GM18951 (cell line): ENCODE measurements around the gene ZNF18.
A peak's percentile ranks its signal among the peaks of the same experiment; 100 is the strongest.

Source experiments
- POLR2A ChIP-seq: IDR thresholded peaks from 4 replicates; pipeline ENCODE4 v1.6.1; 2011; ENCODE audit warnings: mild to moderate bottlenecking; ENCODE audit not compliant: insufficient read length, insufficient read depth; ENCODE audit errors: extremely low read depth
- in situ Hi-C: fragments of 300-500 bp; cut with MboI; formaldehyde crosslinking; loops from one replicate; pipeline ENCODE4 v1.12.0; 2022; ENCODE audit warnings: low sequenced_read_pairs, mixed read lengths, inconsistent platforms; ENCODE audit not compliant: unreplicated experiment

Gene ZNF18

DNA sequence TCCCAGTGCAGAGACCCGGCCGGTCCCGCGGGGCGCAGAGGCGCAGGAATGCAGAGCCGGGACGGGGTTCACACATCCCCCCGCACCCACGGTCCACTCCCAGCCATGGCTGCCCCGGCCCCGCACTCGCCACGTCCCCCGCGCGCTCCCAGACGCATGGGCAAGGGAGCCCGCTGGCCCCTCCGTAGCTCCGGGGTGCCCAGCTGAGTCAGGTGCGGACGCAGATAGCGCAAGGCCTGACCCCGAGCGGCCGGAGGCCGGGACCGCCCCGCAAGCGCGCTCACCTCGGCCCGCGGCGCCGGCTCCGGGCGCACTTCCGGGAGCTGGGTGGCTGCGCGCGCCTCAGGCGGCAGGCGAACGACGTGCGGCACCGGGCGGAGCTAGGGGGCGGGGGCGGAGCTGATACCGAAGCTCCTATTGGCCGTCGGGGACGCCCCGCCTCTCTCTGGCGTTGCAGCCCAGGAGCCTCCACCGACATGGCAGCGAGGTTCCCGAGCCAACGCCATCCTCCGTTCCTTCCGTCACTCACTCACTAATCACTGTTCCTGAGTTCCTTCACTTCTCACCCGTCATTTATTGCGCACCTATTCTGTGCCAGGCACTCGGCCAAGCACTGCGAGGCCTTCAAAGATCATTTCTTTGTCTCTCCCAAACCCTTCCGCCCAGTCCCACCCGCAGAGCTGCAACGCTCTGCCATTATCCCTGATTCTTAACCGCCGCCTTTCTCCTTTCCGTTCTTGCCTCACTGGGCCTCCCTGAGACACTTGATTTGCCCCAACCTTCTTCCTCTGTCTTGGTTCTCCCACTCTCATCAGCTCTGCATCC, at the start of gene ZNF18:
Gene ZNF18 (minus strand): TSS at position 329 of the 825 bp plus-strand sequence. CDS start 4,646 bp downstream, outside the sequence.
- TF ChIP-seq POLR2A, result peak; percentile 99
- in situ Hi-C loops, result no loop called here

GRCh38 chr17:12046786-12047185, 49.5 kb upstream of the ZNF18 start:
- in situ Hi-C loops, result no loop called here
- TF ChIP-seq POLR2A, result no peak

GRCh38 chr17:12043702-12044101, 46.4 kb upstream of the ZNF18 start:
- in situ Hi-C loops, result no loop called here
- no peak for TF ChIP-seq POLR2A

- in situ Hi-C loops, result no loop called here
- TF ChIP-seq POLR2A, result no peak
These were observed 44.0 kb upstream of the ZNF18 start for GRCh38 chr17:12041312-12041711.

DNA sequence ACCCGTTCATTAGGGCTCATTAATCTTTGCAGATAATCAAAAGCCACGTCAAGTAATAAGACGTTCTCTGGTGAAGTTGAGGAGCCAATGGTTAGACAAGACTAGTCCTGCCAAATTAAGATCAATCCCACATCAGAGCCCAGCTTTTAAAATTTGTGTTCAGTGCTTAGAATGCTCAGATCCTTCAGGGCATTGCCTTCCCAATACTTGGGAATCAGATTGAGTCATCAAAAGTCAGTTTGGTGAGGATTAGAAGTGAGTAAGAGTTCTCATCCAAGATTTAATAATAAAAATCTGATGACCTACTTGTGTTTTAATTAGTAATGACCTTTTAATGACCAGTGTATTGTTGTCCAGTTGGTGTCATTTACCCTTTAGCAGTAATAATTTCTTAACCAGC, 43.2 kb upstream of the ZNF18 start:
- in situ Hi-C loops, result no loop called here
- no peak for TF ChIP-seq POLR2A

DNA sequence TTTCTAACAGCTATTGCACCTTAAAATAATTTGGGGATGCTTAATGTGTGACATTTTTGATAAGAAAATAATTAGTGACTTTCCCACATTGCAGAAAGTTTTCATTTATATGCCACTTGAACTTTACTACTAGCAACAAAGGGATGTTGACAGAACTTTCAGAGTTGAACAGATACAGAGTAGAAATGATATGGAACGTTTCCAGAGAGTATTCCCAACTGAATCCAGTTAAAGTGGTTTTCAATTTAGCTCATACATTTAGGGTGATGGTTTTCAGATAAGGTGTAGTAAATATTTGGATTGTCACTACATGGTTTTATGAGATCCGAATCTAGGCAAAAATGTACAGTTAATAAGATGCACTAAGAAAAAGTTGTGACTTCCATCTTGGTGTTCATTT, 40.7 kb upstream of the ZNF18 start:
- TF ChIP-seq POLR2A, result no peak
- in situ Hi-C loops, result no loop called here

DNA sequence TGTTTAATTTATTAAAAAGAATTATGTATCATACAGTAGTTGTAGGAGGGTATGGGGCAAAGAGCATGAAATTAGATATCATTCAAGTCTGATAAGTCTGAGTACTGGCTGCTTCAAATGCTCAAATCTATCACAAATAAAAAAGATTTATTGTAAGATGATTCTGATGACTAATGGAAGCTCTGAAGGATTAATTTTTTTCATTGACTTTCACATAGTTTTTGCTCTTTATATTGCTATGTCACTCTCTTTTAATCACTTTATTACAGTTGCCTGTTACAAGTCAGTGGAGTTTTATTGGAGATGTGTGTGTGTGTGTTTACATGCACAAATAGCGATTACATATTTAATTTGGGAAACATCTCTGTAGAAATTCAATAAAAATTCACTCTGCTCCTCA, 38.4 kb upstream of the ZNF18 start:
- in situ Hi-C loops, result no loop called here
- no peak for TF ChIP-seq POLR2A

GRCh38 chr17:12034538-12034937, 37.3 kb upstream of the ZNF18 start:
- TF ChIP-seq POLR2A, result no peak
- in situ Hi-C loops, result no loop called here

DNA sequence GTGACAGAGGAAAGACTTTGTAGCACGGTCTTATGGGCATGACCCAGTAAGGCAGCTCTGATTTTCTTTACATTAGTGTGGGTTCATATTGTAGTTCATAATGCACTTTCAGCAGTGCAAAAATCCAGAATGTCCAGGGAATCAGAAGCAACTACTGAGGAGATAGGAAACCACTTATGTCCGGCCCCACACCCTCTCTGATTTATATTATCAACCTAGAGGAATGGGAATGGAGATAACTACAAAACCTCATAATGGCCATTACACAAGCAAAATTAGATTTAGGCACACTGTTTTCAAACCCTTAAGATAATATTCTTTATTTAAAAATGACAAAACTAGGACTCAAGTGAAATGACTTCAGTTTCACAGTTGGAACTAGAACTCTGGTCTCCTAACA, 31.3 kb upstream of the ZNF18 start:
- in situ Hi-C loops, result no loop called here
- TF ChIP-seq POLR2A, result no peak

- in situ Hi-C loops, result no loop called here
- no peak for TF ChIP-seq POLR2A
These were observed 30.4 kb upstream of the ZNF18 start for GRCh38 chr17:12027658-12028057.

DNA sequence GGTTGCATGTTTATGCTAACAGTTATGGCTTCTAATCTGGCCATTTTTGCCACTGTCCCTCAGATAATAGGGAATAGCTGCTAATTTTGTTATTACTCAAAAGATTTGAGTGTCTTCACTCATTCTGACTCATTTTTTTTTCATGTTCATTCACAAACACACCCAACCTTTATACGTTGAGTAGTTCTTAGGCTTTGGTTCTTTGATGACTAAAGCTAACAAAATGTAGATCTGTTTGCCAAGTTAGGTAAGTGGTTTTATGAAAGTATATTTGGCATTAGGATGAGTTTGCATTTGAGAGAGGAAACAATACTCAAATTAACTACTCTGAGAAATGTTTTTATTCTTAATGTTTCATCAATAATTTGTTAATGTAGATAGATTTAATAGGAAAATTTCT, 27.1 kb upstream of the ZNF18 start:
- in situ Hi-C loops, result no loop called here
- TF ChIP-seq POLR2A, result no peak

DNA sequence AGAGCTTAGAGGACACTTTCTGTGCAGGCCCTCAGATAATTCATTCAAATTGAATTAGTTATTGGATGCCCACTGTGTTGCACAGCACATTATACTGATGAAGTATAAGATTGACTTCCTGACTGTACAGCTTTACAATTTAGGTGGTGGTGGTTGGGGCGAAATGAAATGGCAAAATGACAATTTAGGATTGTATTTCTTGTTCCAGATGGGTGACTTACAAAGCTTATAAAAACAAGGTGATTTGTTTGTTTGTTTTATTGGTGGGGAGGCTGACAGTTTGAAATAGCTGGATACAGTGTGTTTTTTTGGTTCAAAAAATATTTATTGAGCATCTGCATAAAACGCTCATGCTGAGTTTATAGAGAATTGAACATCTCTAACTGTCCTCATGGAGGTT, 25.0 kb upstream of the ZNF18 start:
- in situ Hi-C loops, result no loop called here

GRCh38 chr17:12021623-12022140, 24.4 kb upstream of the ZNF18 start:
- TF ChIP-seq POLR2A, result no peak
- in situ Hi-C loops, result no loop called here

More for the DNA sequence above, 25.0 kb upstream of the ZNF18 start:
- no peak for TF ChIP-seq POLR2A
